ENCODE results near the gene HDLBP.

Gene HDLBP

GRCh38 chr2:241189856-241190201 lies 125.6 kb downstream of the HDLBP start:
- POLR2A ChIA-PET = no interaction called here

GRCh38 chr2:241189093-241189855 lies 126.2 kb downstream of the HDLBP start:
- CTCF ChIA-PET = interaction anchor here (1.2 kb wide), 1 partner anchor 40 kb away, joined by 3 read pairs; the partner anchor contains the start of gene PASK
- TF ChIP-seq CTCF (IDR thresholded peaks at IDR 0.05; ENCODE audit: control extremely low read depth, extremely low read depth, low read depth, missing control alignments) = no peak
- POLR2A ChIA-PET = no interaction called here
- no peak for DNase-seq (ENCODE audit: extremely low spot score)

More at GRCh38 chr2:241189856-241190201, 125.6 kb downstream of the HDLBP start:
- TF ChIP-seq CTCF (IDR thresholded peaks at IDR 0.05; ENCODE audit: control extremely low read depth, extremely low read depth, low read depth, missing control alignments) = no peak
- CTCF ChIA-PET = interaction anchor here (1.2 kb wide), 1 partner anchor 41 kb away, joined by 3 read pairs; the partner anchor contains the start of gene PASK
- DNase-seq (ENCODE audit: extremely low spot score) = no peak

GRCh38 chr2:241188361-241189092 lies 126.9 kb downstream of the HDLBP start, which contains the start of gene ANO7:
ANO7 (plus strand) TSS chr2:241188677; CDS start chr2:241190064, 1,387 bp downstream.
- DNase-seq (ENCODE audit: extremely low spot score) = no peak
- POLR2A ChIA-PET = no interaction called here
- CTCF ChIA-PET = interaction anchor here (1.2 kb wide), 1 partner anchor 39 kb away, joined by 3 read pairs; the partner anchor contains the start of gene PASK
- TF ChIP-seq CTCF (IDR thresholded peaks at IDR 0.05; ENCODE audit: control extremely low read depth, extremely low read depth, low read depth, missing control alignments) = no peak

- no peak for DNase-seq (ENCODE audit: extremely low spot score)
- ChIA-PET CTCF (no interaction called here), POLR2A (no interaction called here)
- TF ChIP-seq CTCF (IDR thresholded peaks at IDR 0.05; ENCODE audit: control extremely low read depth, extremely low read depth, low read depth, missing control alignments) = no peak
Observed at GRCh38 chr2:241187918-241188234, 127.6 kb downstream of the HDLBP start.

GRCh38 chr2:241187101-241187917 lies 128.2 kb downstream of the HDLBP start:
- no peak for TF ChIP-seq CTCF (IDR thresholded peaks at IDR 0.05; ENCODE audit: control extremely low read depth, extremely low read depth, low read depth, missing control alignments)
- POLR2A ChIA-PET = no interaction called here
- CTCF ChIA-PET = no interaction called here
- DNase-seq (ENCODE audit: extremely low spot score) = no peak

GRCh38 chr2:241185961-241186360 lies 129.5 kb downstream of the HDLBP start:
- no peak for TF ChIP-seq CTCF (IDR thresholded peaks at IDR 0.05; ENCODE audit: control extremely low read depth, extremely low read depth, low read depth, missing control alignments)
- ChIA-PET CTCF (no interaction called here), POLR2A (interaction anchor here (0.5 kb wide), 1 partner anchor 8 kb away, joined by 5 read pairs; no protein-coding TSS in a partner anchor)
- no peak for DNase-seq (ENCODE audit: extremely low spot score)
